Embryonic facial prominence (tissue), 1 donor: ENCODE results near the gene EPN3.

Experiments
- DNase-seq: peaks from one replicate; pipeline ENCODE4 v3.0.0-alpha.2; 2016; ENCODE audit errors: extremely low spot score

The EPN3 gene

DNA sequence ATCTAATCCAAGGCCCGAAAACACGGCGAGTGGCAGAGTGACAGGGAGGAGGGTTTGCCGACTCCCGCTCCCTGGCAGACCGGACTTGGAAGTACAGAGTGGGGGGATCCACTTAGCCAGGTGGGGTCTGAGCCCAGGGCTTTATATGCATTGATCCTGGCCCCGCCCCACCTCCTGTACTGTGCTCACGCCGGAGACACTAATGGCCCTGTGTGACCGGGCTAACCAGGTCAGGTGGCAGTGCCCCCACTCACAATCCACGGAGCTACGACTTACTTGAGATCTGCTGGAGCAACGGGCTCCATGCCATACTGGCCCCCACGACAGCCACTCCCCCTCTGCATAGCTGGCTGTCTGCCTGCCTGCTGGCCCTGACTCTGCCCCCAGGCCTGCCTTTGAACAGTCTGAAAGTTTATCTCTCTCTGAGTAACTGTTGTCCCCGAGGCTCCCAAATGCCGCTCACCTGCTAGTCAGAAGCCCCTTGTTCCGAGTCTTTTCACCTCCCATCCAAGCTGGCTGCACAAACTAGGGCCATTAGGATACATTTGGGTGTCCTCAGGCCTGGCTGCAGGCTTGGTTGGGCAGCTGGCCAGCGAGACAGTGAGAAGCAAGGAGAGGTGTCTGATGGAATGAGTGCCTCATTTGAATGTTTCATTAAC, 56.0 kb downstream of the EPN3 start:
- DNase-seq, result no peak

DNA sequence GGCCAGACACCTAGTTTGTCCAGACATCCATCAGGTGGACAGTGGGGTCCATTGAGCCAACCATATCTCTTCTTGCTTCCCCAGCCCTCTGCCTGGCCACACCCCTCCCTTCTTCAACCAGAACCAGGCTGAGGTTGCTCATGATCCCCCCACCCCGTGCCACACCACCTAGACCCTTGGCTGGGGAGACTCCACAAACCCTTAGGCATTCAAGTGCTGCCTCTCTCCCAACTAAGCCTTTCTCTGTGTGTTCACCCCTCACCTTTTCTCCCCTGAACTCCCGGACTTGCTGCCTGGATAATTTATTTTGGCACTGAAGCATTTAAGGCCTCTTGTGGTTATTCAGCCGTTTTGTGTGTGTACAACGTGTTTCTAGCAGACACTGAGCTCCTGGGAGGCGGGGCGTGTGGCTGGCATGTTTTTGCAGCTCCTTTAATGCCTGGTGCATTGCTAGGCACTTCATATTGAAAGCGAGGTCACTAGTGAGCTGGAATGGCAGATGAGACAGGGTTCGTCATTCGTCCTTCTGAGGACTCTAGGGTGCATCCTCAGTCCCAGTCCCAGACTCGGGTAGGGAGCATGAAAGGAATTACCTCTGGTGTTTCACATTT, 56.7 kb downstream of the EPN3 start:
- no peak for DNase-seq

DNA sequence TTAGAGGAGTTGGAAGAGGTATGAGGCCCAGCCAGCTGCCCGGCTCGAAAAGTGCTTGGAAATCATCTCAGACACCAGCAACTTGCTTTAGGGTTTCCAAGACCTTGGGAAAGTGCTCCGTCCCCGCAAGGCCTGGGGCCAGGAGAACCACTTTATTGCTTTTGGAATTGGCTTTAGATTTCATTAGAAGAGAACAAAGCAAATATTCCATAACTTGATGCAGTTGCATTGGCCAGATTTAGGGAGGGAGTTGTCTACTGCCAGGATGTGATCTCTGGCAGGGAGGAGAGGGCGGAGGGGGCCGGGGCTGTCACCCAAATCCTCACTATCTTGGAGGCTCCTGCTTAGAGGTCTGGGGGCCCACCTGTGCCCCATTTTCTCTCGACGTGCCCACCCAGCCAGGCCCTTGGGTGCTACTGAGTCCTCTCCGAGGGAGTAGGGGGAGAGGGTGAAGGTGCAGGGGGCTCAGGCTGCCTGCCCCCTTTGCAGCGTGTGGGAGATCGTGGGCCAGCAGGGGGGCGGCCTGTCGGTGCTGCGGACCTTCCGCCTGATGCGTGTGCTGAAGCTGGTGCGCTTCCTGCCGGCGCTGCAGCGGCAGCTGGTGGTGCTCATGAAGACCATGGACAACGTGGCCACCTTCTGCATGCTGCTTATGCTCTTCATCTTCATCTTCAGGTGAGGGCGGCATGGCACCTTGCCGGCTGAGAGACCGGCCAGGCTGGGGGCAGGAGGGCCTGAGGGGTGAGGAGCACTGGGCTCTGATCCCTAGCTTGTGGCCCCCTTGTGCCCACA, 58.6 kb downstream of the EPN3 start:
- no peak for DNase-seq

DNA sequence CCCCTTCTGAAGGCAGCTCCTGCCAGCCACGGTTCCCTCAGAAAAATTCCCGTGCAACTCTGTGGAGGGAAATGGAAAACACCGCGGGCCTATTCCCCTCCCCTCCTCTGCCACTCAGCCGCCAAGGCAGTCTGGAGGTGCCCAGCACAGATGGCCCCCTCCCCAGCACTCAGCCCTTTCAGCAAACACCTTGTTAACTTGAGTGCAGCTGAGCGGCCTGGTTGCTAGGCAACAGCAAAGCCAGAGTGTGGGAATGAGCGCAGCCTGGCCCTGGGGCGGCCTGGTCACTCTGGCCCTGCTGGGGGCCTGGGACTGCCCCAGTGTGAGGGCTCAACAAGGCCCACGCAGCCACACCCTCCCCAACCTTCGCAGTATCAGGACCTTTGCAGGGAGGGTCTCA, 60.8 kb downstream of the EPN3 start:
- DNase-seq, result no peak
